Neural crest cell (in vitro differentiated cells): ENCODE measurements around the gene RPTOR. TPM values are rescaled to one million over a fixed set of nuclear protein-coding genes. Genes with fewer than 3 reads are reported as not detected.
A peak's percentile ranks its signal among the peaks of the same experiment; 100 is the strongest.

ENCODE experiments used
- DNase-seq: peaks from one replicate; pipeline ENCODE4 v3.0.0; 2021; ENCODE audit warnings: low read depth, mixed read lengths, low spot score
- H3K27ac Mint-ChIP-seq: one replicate; pipeline ENCODE4 v1.8.0; 2021; ENCODE audit warnings: mild to moderate bottlenecking, mixed read lengths; ENCODE audit not compliant: unreplicated experiment
- H3K27me3 Mint-ChIP-seq: 2 replicates; pipeline ENCODE4 v1.8.0; 2021; ENCODE audit warnings: low read depth, mild to moderate bottlenecking, mixed read lengths
- H3K36me3 Mint-ChIP-seq: 2 replicates; pipeline ENCODE4 v1.8.0; 2021; ENCODE audit warnings: low read depth, mild to moderate bottlenecking, mixed read lengths
- H3K4me1 Mint-ChIP-seq: 2 replicates; pipeline ENCODE4 v1.8.0; 2021; ENCODE audit warnings: mixed read lengths
- H3K4me3 Mint-ChIP-seq: one replicate; pipeline ENCODE4 v1.8.0; 2021; ENCODE audit warnings: mild to moderate bottlenecking, mixed read lengths
- H3K9me3 Mint-ChIP-seq: 2 replicates; pipeline ENCODE4 v1.8.0; 2021; ENCODE audit warnings: mixed read lengths
- total RNA-seq: library from RNA; stranded (reverse); gene quantifications from 2 replicates; pipeline ENCODE4 v1.2.1, GENCODE V29; 2021
- TF ChIP-seq, protein P1 (sequence below): fragments of 200-600 bp; sonication (generic); conservative IDR thresholded peaks from 2 replicates; pipeline ENCODE4 v1.5.0; 2021; ENCODE audit warnings: antibody characterized with exemption, mild to moderate bottlenecking

Gene RPTOR
- total RNA-seq, 1 donor from 2014 or later, result 41.1 TPM

DNA sequence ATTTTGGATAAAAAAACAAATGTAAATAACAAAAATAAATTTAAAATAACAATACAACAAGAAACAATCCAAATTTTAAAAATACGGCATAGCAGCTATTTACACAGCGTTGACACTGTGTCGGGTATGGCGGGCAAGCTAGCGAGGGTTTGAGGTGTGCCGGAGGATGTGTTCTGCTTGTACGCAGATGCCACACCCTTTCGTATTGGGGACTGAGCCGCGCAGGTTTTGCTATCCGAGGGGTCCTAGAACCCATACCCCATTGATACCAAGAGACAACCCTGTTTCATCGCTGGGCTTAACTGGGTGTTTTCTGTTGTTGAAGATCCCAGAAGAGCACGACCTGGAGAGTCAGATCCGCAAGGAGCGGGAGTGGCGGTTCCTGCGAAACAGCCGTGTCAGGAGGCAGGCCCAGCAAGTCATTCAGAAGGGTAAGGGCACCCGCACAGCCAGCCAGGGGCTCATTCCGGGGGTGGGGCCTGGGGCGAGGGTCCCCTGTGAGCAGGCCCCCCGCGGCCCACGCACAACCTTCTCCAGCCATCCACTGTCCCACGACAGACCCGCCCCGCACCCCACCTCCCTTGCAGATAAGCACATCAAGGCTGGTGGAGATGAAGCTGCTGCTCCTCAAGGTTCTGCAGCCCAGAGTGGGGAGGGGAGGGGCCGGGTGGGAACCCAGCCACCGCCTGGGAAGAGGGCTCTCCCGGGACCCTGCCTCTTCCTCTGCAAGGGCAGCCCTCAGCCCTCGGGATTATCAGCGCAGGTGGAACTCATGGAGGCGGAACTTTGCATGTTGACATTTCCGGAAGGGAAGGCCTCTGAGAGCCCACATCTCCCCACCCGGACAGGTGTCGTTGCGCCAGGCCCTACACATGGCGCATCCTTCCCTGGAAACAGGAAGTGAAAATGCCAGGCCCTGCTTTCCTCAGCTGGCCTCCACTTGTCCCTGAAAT lies 395.8 kb downstream of the RPTOR start:
- Mint-ChIP-seq H3K27ac (no peak overlapping the region), H3K4me3 (no peak overlapping the region)

DNA sequence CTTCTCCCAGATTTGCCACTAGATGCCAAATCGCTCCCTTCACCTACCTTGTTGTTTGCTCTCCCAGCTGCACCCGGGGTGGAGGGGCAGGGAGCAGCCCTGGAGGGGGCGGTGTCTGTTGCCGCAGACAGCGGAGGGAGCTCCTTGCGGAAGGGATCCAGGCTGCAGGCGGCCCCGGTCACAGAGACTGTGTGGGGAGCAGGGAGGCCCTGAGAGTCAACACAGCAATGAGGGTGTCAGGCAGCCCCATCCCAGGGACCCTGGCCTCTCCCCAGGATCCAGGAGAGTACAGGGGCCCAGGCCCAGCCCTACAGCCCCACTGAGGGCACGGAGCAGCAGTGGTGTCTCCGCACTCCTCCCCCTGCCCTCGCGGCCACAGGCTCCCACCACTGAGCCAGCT lies 396.5 kb downstream of the RPTOR start:
- Mint-ChIP-seq H3K9me3 (no peaks in the 10 kb centered on the region), H3K4me1 (peaks cover 28% of the 10 kb centered on the region), H3K36me3 (peaks cover 7% of the 10 kb centered on the region), H3K4me3 (no peak overlapping the region), H3K27ac (no peak overlapping the region), H3K27me3 (peaks cover 16% of the 10 kb centered on the region)
- TF ChIP-seq, protein P1, sequence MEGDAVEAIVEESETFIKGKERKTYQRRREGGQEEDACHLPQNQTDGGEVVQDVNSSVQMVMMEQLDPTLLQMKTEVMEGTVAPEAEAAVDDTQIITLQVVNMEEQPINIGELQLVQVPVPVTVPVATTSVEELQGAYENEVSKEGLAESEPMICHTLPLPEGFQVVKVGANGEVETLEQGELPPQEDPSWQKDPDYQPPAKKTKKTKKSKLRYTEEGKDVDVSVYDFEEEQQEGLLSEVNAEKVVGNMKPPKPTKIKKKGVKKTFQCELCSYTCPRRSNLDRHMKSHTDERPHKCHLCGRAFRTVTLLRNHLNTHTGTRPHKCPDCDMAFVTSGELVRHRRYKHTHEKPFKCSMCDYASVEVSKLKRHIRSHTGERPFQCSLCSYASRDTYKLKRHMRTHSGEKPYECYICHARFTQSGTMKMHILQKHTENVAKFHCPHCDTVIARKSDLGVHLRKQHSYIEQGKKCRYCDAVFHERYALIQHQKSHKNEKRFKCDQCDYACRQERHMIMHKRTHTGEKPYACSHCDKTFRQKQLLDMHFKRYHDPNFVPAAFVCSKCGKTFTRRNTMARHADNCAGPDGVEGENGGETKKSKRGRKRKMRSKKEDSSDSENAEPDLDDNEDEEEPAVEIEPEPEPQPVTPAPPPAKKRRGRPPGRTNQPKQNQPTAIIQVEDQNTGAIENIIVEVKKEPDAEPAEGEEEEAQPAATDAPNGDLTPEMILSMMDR, result no peak
- DNase-seq, result no peak

More for the DNA sequence above, 395.8 kb downstream of the RPTOR start:
- DNase-seq, result no peak
- peaks cover 19% of the 10 kb centered on the region for H3K27me3 Mint-ChIP-seq
- H3K9me3 Mint-ChIP-seq, result no peaks in the 10 kb centered on the region
- peaks cover 2% of the 10 kb centered on the region for H3K36me3 Mint-ChIP-seq
- TF ChIP-seq, protein P1, result no peak
- peaks cover 28% of the 10 kb centered on the region for H3K4me1 Mint-ChIP-seq

DNA sequence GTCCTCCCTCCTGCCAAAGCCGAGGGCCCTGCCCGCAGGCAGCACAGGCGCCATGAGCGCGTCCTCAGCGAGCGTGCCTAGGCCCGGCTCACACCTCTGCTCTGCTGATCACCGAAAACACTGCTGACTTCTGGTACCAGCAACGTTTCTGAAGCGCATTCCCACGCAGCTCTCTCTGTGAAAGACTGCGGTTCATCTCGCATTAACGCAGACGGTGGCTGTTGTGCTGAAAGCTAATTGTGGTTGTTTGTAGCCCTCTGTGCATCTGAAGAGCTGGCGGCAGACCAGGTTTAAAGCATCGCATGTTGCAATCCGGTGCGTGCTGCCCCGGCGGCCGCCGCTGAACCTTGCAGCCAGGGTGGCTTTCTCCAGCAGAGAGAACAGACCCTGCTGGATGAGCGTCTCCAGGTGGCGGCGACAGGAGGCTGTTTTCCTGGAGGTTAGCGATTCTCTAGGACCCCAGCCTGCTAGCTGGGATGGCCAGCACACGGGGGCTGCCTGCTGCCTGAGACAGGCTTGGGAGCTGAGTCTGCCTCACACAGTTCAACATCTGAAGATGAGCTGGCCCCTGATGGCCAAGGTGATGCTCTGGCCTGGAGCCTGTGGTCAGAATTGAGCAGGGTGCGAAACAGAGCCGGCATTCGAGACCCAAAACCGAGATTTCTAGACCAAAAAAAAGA lies 397.2 kb downstream of the RPTOR start:
- DNase-seq, result no peak
- no peak overlapping the region for H3K4me3 Mint-ChIP-seq
- peaks cover 24% of the 10 kb centered on the region for H3K4me1 Mint-ChIP-seq
- H3K27me3 Mint-ChIP-seq, result peaks cover 14% of the 10 kb centered on the region
- peak overlapping the region; percentile 12 for H3K27ac Mint-ChIP-seq
- peaks cover 2% of the 10 kb centered on the region for H3K9me3 Mint-ChIP-seq
- H3K36me3 Mint-ChIP-seq, result peaks cover 15% of the 10 kb centered on the region
- TF ChIP-seq, protein P1, result no peak

DNA sequence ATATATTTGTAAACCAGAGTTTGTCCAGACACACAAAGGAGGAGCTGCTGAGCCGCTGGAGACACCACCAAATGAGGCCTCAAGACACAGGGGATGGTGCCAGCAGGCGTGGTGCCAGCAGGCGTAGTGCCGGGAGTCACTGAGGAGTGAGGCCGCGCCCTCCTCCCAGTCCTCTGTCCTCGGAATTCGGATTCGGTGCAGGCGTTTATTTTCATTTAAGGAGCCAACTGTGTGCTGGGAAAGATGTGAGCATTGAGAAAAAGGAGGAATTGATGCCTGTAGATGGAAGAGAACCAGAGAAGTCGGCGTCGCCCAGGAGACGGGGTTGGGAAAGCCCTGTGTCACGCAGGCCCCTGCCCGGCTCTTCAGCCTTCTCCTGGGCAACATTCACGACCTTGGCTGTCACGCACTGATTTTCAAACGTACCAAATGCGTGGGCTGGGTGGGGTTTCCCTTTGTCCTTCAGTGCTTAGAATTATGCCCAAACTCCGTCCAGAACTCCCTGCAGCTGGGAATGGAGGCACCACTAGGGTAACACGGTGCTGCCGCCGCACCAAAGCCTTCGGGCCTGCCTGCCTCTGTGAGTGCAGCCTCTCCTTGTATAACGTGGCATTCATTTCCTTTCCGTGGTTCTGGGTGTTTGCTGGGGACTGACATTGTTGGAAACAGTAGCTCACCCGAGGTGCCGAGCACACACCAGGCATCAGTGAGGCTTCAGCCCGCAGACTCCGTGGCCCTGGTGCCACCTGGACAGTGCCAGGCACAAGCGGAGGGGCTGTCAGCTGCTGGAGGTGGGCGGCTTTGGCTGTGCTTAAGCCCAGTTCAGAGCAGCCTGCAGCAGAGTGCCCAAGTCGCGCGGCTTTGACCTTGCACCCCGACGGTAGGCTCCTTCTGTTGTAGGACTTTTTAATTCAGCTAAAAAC lies 398.0 kb downstream of the RPTOR start:
- H3K9me3 Mint-ChIP-seq, result peaks cover 2% of the 10 kb centered on the region
- H3K4me3 Mint-ChIP-seq, result no peak overlapping the region
- no peak overlapping the region for H3K27ac Mint-ChIP-seq
- peaks cover 9% of the 10 kb centered on the region for H3K27me3 Mint-ChIP-seq
- peaks cover 17% of the 10 kb centered on the region for H3K4me1 Mint-ChIP-seq
- TF ChIP-seq, protein P1, result no peak
- DNase-seq, result no peak
- H3K36me3 Mint-ChIP-seq, result peaks cover 17% of the 10 kb centered on the region
